RWPE2 (cell line): ENCODE data around the gene MGAT3.

ENCODE experiments used
- ATAC-seq: fragments of 200-7000 bp; cut with Tn5 transposase; 3 replicates; pipeline ENCODE4 v1.9.1; 2021; ENCODE audit warnings: low read depth
- DNase-seq: peaks from one replicate; pipeline ENCODE4 v3.0.0-alpha.2; 2020; ENCODE audit warnings: low spot score
- H3K27ac ChIP-seq: fragments of 450-650 bp; 2 replicates; pipeline ENCODE4 v1.5.1; 2017; ENCODE audit warnings: mild to moderate bottlenecking; ENCODE audit not compliant: poor library complexity, severe bottlenecking
- H3K27me3 ChIP-seq: fragments of 250-450 bp; sonication (Bioruptor Pico); 2 replicates; pipeline ENCODE4 v1.5.1; 2021; ENCODE audit warnings: mild to moderate bottlenecking, moderate library complexity; ENCODE audit not compliant: insufficient read depth, poor library complexity, severe bottlenecking
- H3K36me3 ChIP-seq: fragments of 250-450 bp; sonication (Bioruptor Pico); 2 replicates; pipeline ENCODE4 v1.5.1; 2020; ENCODE audit warnings: low read depth, mild to moderate bottlenecking, moderate library complexity
- H3K4me1 ChIP-seq: fragments of 250-450 bp; sonication (Bioruptor Pico); 2 replicates; pipeline ENCODE4 v1.5.1; 2021; ENCODE audit warnings: mild to moderate bottlenecking, moderate library complexity; ENCODE audit not compliant: insufficient read depth, poor library complexity, severe bottlenecking
- H3K4me3 ChIP-seq: fragments of 250-450 bp; sonication (Bioruptor Pico); 2 replicates; pipeline ENCODE4 v1.5.1; 2021; ENCODE audit warnings: mild to moderate bottlenecking, moderate library complexity; ENCODE audit not compliant: severe bottlenecking
- H3K9me3 ChIP-seq: fragments of 250-450 bp; sonication (Bioruptor Pico); 2 replicates; pipeline ENCODE4 v1.5.1; 2021; ENCODE audit warnings: mild to moderate bottlenecking, moderate library complexity; ENCODE audit not compliant: severe bottlenecking
- CTCF ChIP-seq: fragments of 450-650 bp; IDR thresholded peaks from one replicate; pipeline ENCODE4 v1.5.1; 2017; ENCODE audit warnings: mild to moderate bottlenecking, moderate library complexity; ENCODE audit not compliant: poor library complexity, severe bottlenecking

Gene MGAT3

GRCh38 chr22:39475337-39475736 lies 18.5 kb downstream of the MGAT3 start:
- Histone ChIP-seq H3K27ac (no peak overlapping the region), H3K36me3 (no peaks in the 10 kb centered on the region), H3K4me3 (no peak overlapping the region), H3K9me3 (no peaks in the 10 kb centered on the region), H3K4me1 (no peaks in the 10 kb centered on the region), H3K27me3 (no peaks in the 10 kb centered on the region)
- ATAC-seq (no peak), DNase-seq (no peak)
- TF ChIP-seq CTCF, result no peak

GRCh38 chr22:39475902-39476301 lies 19.1 kb downstream of the MGAT3 start:
- DNase-seq (no peak), ATAC-seq (no peak)
- Histone ChIP-seq H3K4me3 (no peak overlapping the region), H3K4me1 (no peaks in the 10 kb centered on the region), H3K27me3 (no peaks in the 10 kb centered on the region), H3K36me3 (no peaks in the 10 kb centered on the region), H3K9me3 (no peaks in the 10 kb centered on the region), H3K27ac (no peak overlapping the region)
- no peak for TF ChIP-seq CTCF

GRCh38 chr22:39476664-39477063 lies 19.9 kb downstream of the MGAT3 start:
- H3K9me3 ChIP-seq, result no peaks in the 10 kb centered on the region
- no peak for TF ChIP-seq CTCF
- H3K4me3 ChIP-seq, result no peak overlapping the region
- DNase-seq (no peak), ATAC-seq (no peak)
- H3K27me3 ChIP-seq, result no peaks in the 10 kb centered on the region
- no peak overlapping the region for H3K27ac ChIP-seq
- H3K4me1 ChIP-seq, result no peaks in the 10 kb centered on the region
- no peaks in the 10 kb centered on the region for H3K36me3 ChIP-seq

GRCh38 chr22:39477542-39477941 lies 20.7 kb downstream of the MGAT3 start:
- TF ChIP-seq CTCF, result no peak
- Histone ChIP-seq H3K4me1 (no peaks in the 10 kb centered on the region), H3K4me3 (no peak overlapping the region), H3K36me3 (no peaks in the 10 kb centered on the region), H3K27ac (no peak overlapping the region), H3K9me3 (no peaks in the 10 kb centered on the region), H3K27me3 (no peaks in the 10 kb centered on the region)
- no peak for ATAC-seq
- no peak for DNase-seq

- DNase-seq, result no peak
- ATAC-seq, result peak; percentile 75
- Histone ChIP-seq H3K27ac (no peak overlapping the region), H3K36me3 (no peaks in the 10 kb centered on the region), H3K9me3 (no peaks in the 10 kb centered on the region), H3K4me3 (no peak overlapping the region), H3K27me3 (no peaks in the 10 kb centered on the region), H3K4me1 (no peaks in the 10 kb centered on the region)
- TF ChIP-seq CTCF, result no peak
Measured at GRCh38 chr22:39478441-39478850, 21.6 kb downstream of the MGAT3 start.
